SU-DHL-6 (cell line): ENCODE measurements around the gene SLC44A3.

ENCODE experiments used
- H2AFZ ChIP-seq: fragments of 200-600 bp; sonication (generic); 2 replicates; pipeline ENCODE4 v1.6.1; 2014; ENCODE audit warnings: low read depth, mild to moderate bottlenecking, moderate library complexity, mixed read lengths, antibody characterized with exemption, low read length; ENCODE audit not compliant: severe bottlenecking
- H3F3A ChIP-seq: fragments of 200-600 bp; shearing (Covaris generic); 2 replicates; pipeline ENCODE4 v1.6.0; 2016; ENCODE audit warnings: antibody characterized with exemption, mild to moderate bottlenecking; ENCODE audit not compliant: insufficient read depth
- H3K27ac ChIP-seq: fragments of 200-600 bp; sonication (generic); 2 replicates; pipeline ENCODE4 v1.5.1; 2016; ENCODE audit warnings: low read depth, mild to moderate bottlenecking, low read length, moderate library complexity, mixed read lengths
- H3K27me3 ChIP-seq: fragments of 200-600 bp; sonication (generic), shearing (Covaris generic); 2 replicates; pipeline ENCODE4 v1.6.0; 2014; ENCODE audit warnings: mild to moderate bottlenecking, low read length
- H3K36me3 ChIP-seq: fragments of 200-600 bp; sonication (generic); 2 replicates; pipeline ENCODE4 v1.6.1; 2014; ENCODE audit warnings: mild to moderate bottlenecking, low read length, mixed read lengths
- H3K4me2 ChIP-seq: fragments of 300-600, 200-600 bp; shearing (Covaris generic), sonication (generic); 2 replicates; pipeline ENCODE4 v1.6.0; 2014; ENCODE audit warnings: low read length, low read depth, mild to moderate bottlenecking; ENCODE audit not compliant: poor library complexity, severe bottlenecking
- H3K4me3 ChIP-seq: fragments of 200-600 bp; sonication (generic); 2 replicates; pipeline ENCODE4 v1.5.1; 2014; ENCODE audit warnings: antibody characterized with exemption, low read length, mild to moderate bottlenecking, mixed read lengths; ENCODE audit not compliant: insufficient read depth, poor library complexity, severe bottlenecking
- H3K79me2 ChIP-seq: fragments of 200-600 bp; sonication (generic); 2 replicates; pipeline ENCODE4 v1.6.1; 2014; ENCODE audit warnings: mild to moderate bottlenecking, low read length, moderate library complexity; ENCODE audit not compliant: insufficient read depth
- H3K9ac ChIP-seq: fragments of 200-600 bp; sonication (generic); 2 replicates; pipeline ENCODE4 v1.7.0; 2014; ENCODE audit warnings: mild to moderate bottlenecking, low read length
- H3K9me2 ChIP-seq: fragments of 200-600 bp; sonication (generic); replicated peaks from 2 replicates; pipeline ENCODE4 v1.6.1; 2014; ENCODE audit warnings: low read length; ENCODE audit not compliant: insufficient read depth
- H3K9me3 ChIP-seq: fragments of 200-600 bp; sonication (generic); 2 replicates; pipeline ENCODE4 v1.6.1; 2014; ENCODE audit warnings: low read length, mixed read lengths; ENCODE audit not compliant: insufficient read depth
- H4K20me1 ChIP-seq: fragments of 200-600 bp; sonication (generic); 2 replicates; pipeline ENCODE4 v1.6.1; 2014; ENCODE audit warnings: low read depth, mild to moderate bottlenecking, antibody characterized with exemption, low read length, moderate library complexity, mixed read lengths
- EZH2phosphoT487 ChIP-seq: fragments of 200-600 bp; sonication (generic), shearing (Covaris generic); conservative IDR thresholded peaks from 2 replicates; pipeline ENCODE4 v1.6.1; 2018; ENCODE audit warnings: mild to moderate bottlenecking, antibody characterized with exemption, low read length, moderate library complexity, mixed read lengths
- TF ChIP-seq, protein P1 (sequence below): fragments of 200-600 bp; sonication (generic); IDR thresholded peaks from one replicate; pipeline ENCODE4 v1.5.1; 2017; ENCODE audit warnings: antibody characterized with exemption, mild to moderate bottlenecking, low read length, moderate library complexity; ENCODE audit not compliant: insufficient read depth, poor library complexity, severe bottlenecking

The SLC44A3 gene

DNA sequence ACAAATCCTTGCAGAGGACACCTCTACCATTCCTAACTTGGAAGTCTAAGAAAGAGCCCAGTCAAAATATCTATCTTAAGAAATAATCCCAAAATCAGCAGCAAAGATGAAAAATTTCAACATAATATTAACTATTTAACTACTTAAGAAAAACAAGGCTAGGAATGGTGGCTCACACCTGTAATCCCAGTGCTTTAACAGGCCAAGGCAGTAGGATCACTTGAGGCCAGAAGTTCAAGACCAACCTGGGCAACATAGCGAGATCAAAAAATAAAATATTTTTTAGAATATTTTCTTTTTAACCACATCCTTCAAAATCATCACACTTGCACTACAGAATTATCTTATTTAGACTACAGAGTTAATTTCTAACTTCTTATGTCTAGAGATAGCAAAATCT is 101.8 kb downstream of the SLC44A3 start:
- H3K79me2 ChIP-seq = no peaks in the 10 kb centered on the region
- no peak overlapping the region for H3K4me3 ChIP-seq
- H3F3A ChIP-seq = no peaks in the 10 kb centered on the region
- no peak overlapping the region for H3K27ac ChIP-seq
- H3K9ac ChIP-seq = no peak overlapping the region
- no peaks in the 10 kb centered on the region for H3K36me3 ChIP-seq
- no peak overlapping the region for H3K4me2 ChIP-seq
- no peaks in the 10 kb centered on the region for H4K20me1 ChIP-seq
- no peak overlapping the region for H2AFZ ChIP-seq
- no peaks in the 10 kb centered on the region for H3K27me3 ChIP-seq
- no peaks in the 10 kb centered on the region for H3K9me2 ChIP-seq
- TF ChIP-seq, protein P1, sequence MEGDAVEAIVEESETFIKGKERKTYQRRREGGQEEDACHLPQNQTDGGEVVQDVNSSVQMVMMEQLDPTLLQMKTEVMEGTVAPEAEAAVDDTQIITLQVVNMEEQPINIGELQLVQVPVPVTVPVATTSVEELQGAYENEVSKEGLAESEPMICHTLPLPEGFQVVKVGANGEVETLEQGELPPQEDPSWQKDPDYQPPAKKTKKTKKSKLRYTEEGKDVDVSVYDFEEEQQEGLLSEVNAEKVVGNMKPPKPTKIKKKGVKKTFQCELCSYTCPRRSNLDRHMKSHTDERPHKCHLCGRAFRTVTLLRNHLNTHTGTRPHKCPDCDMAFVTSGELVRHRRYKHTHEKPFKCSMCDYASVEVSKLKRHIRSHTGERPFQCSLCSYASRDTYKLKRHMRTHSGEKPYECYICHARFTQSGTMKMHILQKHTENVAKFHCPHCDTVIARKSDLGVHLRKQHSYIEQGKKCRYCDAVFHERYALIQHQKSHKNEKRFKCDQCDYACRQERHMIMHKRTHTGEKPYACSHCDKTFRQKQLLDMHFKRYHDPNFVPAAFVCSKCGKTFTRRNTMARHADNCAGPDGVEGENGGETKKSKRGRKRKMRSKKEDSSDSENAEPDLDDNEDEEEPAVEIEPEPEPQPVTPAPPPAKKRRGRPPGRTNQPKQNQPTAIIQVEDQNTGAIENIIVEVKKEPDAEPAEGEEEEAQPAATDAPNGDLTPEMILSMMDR = no peak
- TF ChIP-seq EZH2phosphoT487 = no peak
- H3K9me3 ChIP-seq = no peaks in the 10 kb centered on the region

DNA sequence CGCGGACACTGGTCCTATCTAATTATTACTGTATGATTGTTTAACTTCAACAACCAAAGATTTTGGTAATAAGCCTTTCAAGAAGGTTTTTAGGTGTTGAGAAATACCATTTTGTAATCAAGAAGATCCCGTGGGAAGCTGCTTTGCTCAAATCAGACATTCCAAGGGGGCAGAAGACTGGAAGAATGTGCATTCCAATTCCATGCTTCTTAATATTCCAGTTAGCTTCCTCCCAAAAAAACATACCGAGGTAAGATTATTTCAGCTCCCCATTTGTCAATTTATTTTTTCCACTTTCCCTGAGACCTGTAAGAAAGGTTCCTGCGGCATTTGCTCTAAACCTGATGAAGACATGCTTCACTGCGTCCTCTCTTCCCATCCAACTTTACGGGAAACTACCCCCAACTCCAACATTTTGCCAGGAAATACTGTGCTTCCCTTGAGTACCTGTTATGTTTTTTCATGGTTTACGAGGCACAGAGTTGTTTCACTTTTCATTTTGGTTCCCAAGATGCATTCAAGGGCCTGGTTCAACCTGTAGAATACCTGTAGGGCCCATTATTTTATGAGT is 102.7 kb downstream of the SLC44A3 start:
- Histone ChIP-seq H3F3A (no peaks in the 10 kb centered on the region), H4K20me1 (no peaks in the 10 kb centered on the region), H3K4me2 (no peak overlapping the region), H3K36me3 (no peaks in the 10 kb centered on the region), H3K9me2 (no peaks in the 10 kb centered on the region), H3K4me3 (no peak overlapping the region), H3K79me2 (no peaks in the 10 kb centered on the region), H2AFZ (no peak overlapping the region), H3K9me3 (no peaks in the 10 kb centered on the region), H3K27me3 (no peaks in the 10 kb centered on the region), H3K9ac (no peak overlapping the region), H3K27ac (no peak overlapping the region)
- no peak for TF ChIP-seq EZH2phosphoT487
- TF ChIP-seq, protein P1 = no peak

DNA sequence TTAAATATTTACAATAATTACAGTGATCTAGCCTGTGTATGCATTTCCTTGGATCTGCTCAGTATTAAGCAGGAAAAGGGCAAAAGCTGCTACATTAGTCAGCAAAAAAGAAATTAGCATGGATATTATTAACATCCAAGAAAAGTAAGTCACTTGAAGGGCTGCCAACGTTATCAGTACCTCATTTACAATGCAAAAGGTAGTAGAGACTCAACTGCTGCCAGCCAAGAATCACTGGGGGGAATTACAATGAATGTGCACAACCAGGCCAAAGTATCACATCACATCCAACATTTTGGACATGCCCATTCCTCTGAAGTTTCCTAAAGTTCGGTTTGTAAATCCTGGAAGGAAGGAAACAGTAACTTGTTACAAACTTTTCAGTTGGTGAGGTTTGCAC is 104.8 kb downstream of the SLC44A3 start:
- TF ChIP-seq EZH2phosphoT487 = no peak
- TF ChIP-seq, protein P1 = no peak
- Histone ChIP-seq H3K27me3 (no peaks in the 10 kb centered on the region), H3K4me2 (no peak overlapping the region), H4K20me1 (no peaks in the 10 kb centered on the region), H3K79me2 (no peaks in the 10 kb centered on the region), H3K4me3 (no peak overlapping the region), H3K36me3 (no peaks in the 10 kb centered on the region), H3K9me3 (no peaks in the 10 kb centered on the region), H3K9me2 (no peaks in the 10 kb centered on the region), H3K27ac (no peak overlapping the region), H2AFZ (no peak overlapping the region), H3K9ac (no peak overlapping the region), H3F3A (no peaks in the 10 kb centered on the region)
